OCI-LY1 (cell line): ENCODE results near the gene MTMR12.

Source experiments
- EZH2 ChIP-seq: fragments of 200-600 bp; sonication (generic), shearing (Covaris generic); IDR thresholded peaks from 2 replicates; pipeline ENCODE4 v1.8.0; 2017; ENCODE audit warnings: borderline replicate concordance, mixed run types, mild to moderate bottlenecking, antibody characterized with exemption, low read length, moderate library complexity, mixed read lengths
- TF ChIP-seq, protein P1 (sequence below): fragments of 200-600 bp; sonication (generic), shearing (Covaris generic); IDR thresholded peaks from 2 replicates; pipeline ENCODE4 v1.5.1; 2017; ENCODE audit warnings: mild to moderate bottlenecking, antibody characterized with exemption, low read length, moderate library complexity, mixed read lengths

DNA sequence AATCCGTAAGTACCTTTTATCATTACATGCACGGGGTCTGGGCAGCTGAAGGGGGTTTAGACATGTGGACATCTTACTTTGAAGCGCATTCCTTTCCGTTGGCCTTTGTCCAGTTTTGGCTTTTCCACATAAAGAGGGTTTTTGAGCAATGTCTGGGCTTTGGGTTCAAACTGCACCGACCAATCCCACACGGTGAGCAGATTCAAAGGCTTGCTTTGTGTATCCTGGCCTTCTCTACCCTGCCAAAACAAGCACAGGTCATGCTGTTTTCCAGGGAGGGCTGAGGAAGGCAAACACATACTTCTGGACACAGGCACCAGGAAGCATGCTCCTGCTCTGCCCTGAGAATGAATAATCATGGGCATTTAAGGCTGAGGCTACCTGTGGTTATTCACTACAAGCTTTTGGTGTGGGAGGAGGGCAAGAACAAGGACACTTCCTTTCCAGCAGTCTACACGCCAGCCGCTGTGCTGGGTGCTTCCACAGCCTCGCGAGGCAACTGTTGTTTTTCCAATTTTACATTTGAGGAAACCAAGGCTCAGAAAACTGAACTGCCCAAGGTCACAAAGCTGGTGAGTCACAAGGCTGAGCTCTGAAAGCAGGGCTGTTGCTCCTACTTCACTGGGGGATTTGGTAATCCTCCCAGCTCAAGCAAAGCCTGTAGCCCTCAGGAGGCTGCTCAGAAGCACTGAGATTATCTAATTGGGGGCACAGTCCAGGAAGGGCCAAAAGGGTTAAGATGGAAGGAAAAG lies 78.9 kb downstream of the MTMR12 start:
- TF ChIP-seq, protein P1, sequence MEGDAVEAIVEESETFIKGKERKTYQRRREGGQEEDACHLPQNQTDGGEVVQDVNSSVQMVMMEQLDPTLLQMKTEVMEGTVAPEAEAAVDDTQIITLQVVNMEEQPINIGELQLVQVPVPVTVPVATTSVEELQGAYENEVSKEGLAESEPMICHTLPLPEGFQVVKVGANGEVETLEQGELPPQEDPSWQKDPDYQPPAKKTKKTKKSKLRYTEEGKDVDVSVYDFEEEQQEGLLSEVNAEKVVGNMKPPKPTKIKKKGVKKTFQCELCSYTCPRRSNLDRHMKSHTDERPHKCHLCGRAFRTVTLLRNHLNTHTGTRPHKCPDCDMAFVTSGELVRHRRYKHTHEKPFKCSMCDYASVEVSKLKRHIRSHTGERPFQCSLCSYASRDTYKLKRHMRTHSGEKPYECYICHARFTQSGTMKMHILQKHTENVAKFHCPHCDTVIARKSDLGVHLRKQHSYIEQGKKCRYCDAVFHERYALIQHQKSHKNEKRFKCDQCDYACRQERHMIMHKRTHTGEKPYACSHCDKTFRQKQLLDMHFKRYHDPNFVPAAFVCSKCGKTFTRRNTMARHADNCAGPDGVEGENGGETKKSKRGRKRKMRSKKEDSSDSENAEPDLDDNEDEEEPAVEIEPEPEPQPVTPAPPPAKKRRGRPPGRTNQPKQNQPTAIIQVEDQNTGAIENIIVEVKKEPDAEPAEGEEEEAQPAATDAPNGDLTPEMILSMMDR, result no peak
- no peak for TF ChIP-seq EZH2
